Posterior cingulate gyrus (tissue), 11 donors: ENCODE results near the gene NOL7.

Experiments
- DNase-seq, 10 donors: peaks; one replicate each; pipeline versions ENCODE4 v3.0.0 to v3.0.0-alpha.2; 2020 to 2021; ENCODE audit warnings: mixed read lengths in 3 of 10
- intact Hi-C: fragments of 100-400 bp; cut with DNase I; formaldehyde crosslinking; loops from one replicate; pipeline ENCODE4 v1.15.1; 2023

NOL7 gene

GRCh38 chr6:13614926-13615791, at the start of gene NOL7:
TSS of gene NOL7 (plus strand) at chr6:13615335. CDS start at chr6:13615359, 24 bp downstream.
- intact Hi-C loops = loop anchor here (1.0 to 10.0 kb wide), 4 partner anchors 40 to 450 kb away; partner anchors contain the start of genes RANBP9 and SIRT5
- DNase-seq = peak; percentile 95 to 99 (median 97)

DNA sequence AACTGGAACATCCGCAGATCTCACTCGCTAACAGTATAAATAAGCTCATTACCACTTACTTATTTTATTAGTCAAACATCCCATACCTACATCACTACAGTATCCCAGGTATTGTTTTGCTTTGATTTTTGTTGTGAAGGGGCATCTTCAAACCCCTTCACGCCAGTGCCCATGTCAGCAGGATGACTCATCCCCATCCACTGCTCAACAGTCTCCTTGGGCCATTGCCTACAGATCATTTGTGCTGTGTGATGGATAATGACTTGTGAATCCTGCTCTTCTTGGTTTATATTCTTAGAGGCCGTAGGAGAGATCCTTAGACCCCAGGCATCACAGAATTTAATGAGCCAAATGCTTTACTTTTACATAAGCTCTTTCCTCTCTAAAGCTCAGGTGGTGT, 49.2 kb upstream of the NOL7 start:
- DNase-seq = no peak
- intact Hi-C loops = no loop called here

DNA sequence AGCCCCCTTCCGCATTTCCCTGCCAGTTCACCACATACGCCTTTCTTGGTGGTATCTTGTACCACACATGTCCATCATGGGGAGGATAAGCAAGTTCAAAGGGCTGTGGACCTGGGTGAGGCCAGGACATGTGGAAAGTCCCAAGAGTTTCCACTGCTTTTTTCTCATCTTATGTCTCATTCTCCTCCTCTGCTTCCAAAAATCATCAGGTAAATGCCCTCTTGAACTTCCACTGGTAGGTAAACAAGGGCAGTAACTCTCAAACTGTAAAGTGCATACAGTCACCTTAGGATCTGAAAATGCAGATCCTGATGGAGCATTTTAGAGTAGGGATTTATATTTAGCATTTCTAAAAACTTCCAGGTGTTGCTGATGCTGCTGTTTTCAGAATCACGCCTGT, 48.6 kb upstream of the NOL7 start:
- DNase-seq = no peak
- intact Hi-C loops = no loop called here

- intact Hi-C loops = no loop called here
- no peak for DNase-seq
Measured at GRCh38 chr6:13568970-13569369, 46.2 kb upstream of the NOL7 start.

DNA sequence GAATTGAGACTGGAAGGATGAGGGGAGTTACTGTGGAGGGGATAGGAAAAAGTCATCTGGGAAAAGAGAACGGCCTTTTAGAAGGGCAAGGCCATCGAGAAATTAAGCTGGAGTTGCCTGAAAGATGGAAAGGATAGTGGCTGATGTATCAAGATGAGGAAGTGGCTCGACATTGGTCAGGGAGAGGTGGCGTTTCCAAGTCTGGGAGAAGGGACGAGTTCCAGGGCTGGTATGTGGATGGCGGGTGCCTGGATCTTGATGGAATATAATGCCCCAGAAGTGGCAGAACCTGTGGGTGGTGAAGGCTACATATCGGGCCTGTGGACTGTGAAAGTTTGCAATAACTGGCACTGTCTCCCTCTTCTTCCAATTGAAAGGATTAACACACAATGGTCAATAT, 42.9 kb upstream of the NOL7 start:
- intact Hi-C loops = loop anchor here (5.0 to 10.0 kb wide), 2 partner anchors 117 to 140 kb away; partner anchors contain the start of gene RANBP9
- DNase-seq = no peak

- intact Hi-C loops = loop anchor here (5.0 to 10.0 kb wide), 2 partner anchors 118 to 139 kb away; partner anchors contain the start of gene RANBP9
- DNase-seq = no peak
Measured at GRCh38 chr6:13572951-13573654, 42.0 kb upstream of the NOL7 start.

DNA sequence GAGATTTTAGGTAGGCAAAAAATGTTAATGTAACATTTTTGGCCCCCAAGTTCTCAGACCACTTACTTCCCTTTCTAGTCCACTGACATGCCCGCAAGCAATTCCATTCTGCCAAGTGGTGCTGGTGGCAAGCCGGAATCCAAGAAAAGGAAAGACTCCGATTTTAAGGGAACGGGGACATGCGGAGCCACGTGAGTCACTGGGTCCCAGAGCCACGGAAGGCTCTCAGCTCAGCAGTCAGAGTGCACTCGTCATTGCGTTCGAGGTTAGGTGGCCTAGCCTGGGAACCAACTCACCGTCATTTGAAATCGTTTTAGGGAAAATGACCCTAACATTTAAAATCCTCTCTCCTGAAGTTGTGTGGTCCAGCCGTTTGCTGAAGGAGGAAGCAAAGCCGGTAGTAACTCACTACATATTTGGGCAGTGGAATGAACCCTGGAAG, 41.4 kb upstream of the NOL7 start:
- intact Hi-C loops = loop anchor here (1.0 to 10.0 kb wide), 4 partner anchors 41 to 139 kb away; partner anchors contain the start of genes GFOD1, NOL7 and RANBP9
- peak in 7 of 10 donors; percentile 28 to 86 (median 48) for DNase-seq

- intact Hi-C loops = loop anchor here (1.0 to 10.0 kb wide), 4 partner anchors 41 to 138 kb away; partner anchors contain the start of genes GFOD1, NOL7 and RANBP9
- DNase-seq = peak; percentile 78 to 98 (median 85)
Measured at GRCh38 chr6:13574149-13574570, 41.0 kb upstream of the NOL7 start.

- peak; percentile 60 to 95 (median 70) for DNase-seq
- intact Hi-C loops = loop anchor here (1.0 to 10.0 kb wide), 5 partner anchors 40 to 238 kb away; partner anchors contain the start of genes GFOD1, NOL7 and RANBP9
Measured at GRCh38 chr6:13574571-13575376, 40.4 kb upstream of the NOL7 start, which contains the start of gene SIRT5. TSS of gene SIRT5 (plus strand) at chr6:13574601. CDS start at chr6:13584111, 9,510 bp downstream.

DNA sequence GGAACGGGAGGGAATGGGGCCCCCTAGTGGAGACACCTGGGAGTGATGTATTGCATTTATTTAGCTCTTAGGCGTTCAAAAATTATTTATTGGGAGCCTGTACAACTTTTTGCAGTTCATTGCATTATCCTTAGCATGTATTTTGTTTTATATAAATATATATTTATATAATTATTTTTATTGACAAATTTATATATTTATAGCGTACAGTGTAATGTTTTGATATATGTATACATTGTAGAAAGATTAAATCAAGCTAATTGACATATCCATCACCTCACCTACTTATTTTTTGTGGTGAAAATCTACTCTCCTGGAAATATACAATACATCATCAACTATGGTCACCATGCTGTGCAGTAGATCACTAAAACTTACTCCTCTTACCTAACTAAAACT, 39.8 kb upstream of the NOL7 start:
- intact Hi-C loops = loop anchor here (1.0 to 10.0 kb wide), 3 partner anchors 39 to 239 kb away; partner anchors contain the start of gene NOL7
- no peak for DNase-seq

DNA sequence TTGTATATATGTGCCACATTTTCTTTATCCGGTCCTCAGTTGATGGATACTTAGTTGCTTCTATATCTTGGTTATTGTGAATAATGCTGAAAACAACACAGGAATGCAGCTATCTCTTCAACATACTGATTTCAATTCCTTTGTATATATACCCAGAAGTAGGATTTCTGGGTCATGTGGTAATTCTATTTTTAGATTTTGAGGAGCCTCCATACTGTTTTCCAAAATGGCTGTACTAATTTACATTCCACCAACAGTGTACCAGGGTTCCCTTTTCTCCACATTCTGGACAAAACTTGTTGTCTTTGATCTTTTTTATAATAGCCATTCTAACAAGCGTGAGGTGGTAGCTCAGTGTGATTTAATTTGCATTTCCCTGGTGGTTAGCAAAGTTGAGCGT, 39.1 kb upstream of the NOL7 start:
- DNase-seq = no peak
- intact Hi-C loops = loop anchor here (10.0 kb wide), 1 partner anchor 121 kb away; no protein-coding TSS in a partner anchor

- intact Hi-C loops = loop anchor here (10.0 kb wide), 1 partner anchor 123 kb away; no protein-coding TSS in a partner anchor
- no peak for DNase-seq
Measured at GRCh38 chr6:13577926-13578325, 37.2 kb upstream of the NOL7 start.

DNA sequence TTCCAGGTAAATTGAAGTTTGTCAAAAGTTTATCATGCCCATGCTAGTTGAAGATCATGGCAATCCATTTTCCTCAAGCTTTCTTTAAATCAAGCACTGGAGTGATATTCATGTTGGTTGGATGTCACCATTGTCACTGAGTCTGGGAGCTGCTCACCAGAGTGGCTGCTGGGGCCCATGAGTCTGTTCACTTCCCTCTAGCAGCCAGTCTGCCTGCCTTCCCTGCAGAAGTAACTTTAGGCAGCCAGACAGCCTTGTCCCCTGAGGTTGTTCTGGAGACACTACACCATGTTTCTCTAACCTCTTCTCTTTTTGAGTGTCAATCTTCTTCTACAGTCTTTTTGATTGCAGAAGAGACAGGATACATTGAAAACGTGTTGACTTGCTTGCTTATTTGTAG, 35.2 kb upstream of the NOL7 start:
- DNase-seq = no peak
- intact Hi-C loops = loop anchor here (10.0 kb wide), 1 partner anchor 125 kb away; no protein-coding TSS in a partner anchor

GRCh38 chr6:13581700-13582229, 33.4 kb upstream of the NOL7 start:
- no peak for DNase-seq
- intact Hi-C loops = no loop called here

DNA sequence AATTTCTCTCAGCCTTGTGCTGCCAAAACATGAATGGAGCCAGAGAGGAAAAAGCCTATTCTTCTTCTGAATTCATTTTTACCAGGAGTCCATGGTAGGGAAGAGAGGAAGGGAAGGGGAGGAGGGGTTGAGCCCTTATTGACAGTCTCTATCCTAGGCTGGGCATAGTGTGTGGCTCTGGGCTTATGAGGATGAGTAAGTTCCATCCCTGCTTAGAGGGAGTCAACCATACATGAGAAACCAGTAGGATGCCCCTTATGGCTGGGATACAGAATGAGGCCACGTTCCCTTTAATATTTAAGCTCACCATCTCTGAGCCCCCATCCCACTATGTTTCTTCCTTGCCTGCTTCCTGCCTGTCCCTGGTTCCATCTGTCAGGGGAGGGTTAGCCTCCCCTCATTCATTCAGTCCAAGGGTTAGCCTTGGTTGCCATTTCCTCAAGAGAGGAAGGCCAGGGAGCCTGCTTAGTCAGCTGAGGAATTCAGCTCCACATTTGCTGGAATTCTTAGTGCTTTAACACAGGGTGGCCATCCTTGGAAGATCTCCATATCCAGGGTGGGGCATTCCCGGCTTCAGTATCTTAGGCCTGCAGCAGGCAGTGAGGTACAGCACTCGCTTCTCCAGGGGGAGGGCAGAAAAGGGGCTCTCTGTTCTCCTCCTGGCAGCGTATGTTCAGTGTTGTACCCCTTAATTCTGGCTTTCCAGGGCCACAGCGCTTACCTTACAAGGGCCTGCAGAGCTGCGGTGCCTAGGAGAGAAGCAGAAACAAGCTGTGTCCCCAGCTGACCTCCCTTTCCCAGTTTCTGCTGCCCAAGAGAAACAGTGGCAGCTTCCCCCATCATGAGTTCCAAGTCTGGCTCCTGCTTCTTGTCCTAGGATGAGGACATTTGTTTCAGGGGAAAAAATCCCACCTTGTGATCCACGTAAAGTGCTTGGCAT, 28.3 kb upstream of the NOL7 start:
- intact Hi-C loops = no loop called here
- DNase-seq = no peak

DNA sequence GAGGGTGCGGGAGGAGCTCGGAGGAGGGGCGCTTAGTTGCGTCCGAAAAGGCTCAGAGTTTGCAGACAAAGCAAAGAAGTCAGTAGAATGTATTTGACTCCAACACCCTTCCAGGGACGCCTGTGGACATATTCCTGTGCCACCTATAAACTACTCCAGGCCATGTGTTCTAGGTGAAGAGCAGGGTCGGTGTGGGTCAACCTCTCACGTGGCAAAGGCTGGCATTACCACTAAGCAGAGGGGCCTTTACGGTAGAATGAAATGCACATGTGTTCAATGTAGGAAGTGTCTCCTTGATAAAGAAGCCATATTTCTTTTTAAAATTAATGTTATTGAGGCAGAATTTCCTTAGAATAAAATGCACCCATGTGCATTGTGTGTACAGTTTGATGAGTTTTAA, 25.3 kb upstream of the NOL7 start:
- no peak for DNase-seq
- intact Hi-C loops = no loop called here

DNA sequence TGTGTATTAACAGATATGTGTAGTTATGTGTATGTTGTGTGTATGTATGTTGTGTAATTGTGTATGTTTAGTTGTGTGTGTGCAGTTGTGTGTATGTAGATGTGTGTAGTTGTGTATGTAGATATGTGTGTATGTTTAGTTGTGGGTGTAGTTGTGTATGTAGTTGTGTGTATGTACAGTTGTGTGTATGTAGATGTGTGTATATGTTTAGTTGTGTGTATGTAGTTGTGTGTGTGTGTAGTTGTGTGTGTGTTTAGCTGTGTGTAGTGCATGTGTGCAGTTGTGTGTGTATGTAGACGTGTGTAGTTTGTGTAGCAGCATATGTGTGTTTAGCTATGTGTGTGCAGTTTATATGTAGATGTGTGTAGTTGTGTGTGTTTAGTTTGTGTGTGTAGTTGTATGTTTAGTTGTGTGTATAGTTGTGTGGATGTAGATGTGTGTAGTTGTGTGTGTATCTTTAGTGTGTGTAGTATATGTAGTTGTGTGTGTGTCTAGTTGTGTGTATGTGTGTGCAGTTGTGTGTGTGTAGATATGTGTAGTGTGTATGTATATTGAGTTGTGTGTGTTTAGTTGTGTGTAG, 24.5 kb upstream of the NOL7 start:
- intact Hi-C loops = no loop called here
- DNase-seq = no peak
